Regular cardiac myocyte (primary cell): ENCODE measurements around the gene PRICKLE2. TPM values are rescaled to one million over a fixed set of nuclear protein-coding genes. Genes with fewer than 3 reads are reported as not detected.

Experiments used
- total RNA-seq: library from RNA; depleted of rRNA; stranded (reverse); fragments of >200 nt; gene quantifications from 2 replicates; pipeline ENCODE4 v1.2.3, GENCODE V29; 2014

The PRICKLE2 gene
- 11.9 and 27.3 TPM in 2 replicates for total RNA-seq

GRCh38 chr3:64224826-64225610 lies at the start of gene PRICKLE2:
Gene PRICKLE2 (minus strand): TSS chr3:64225466. CDS start chr3:64198927, 26,539 bp downstream.

Other genes starting within 250 kb of the PRICKLE2 start
- 73.0 and 136 TPM in 2 replicates for gene PSMD6, start 202.0 kb downstream of the PRICKLE2 start, total RNA-seq